Neural progenitor cell (in vitro differentiated cells): ENCODE data around the gene PTPRK.

Experiments used
- CTCF ChIP-seq: fragments of 200-600 bp; sonication (generic); IDR thresholded peaks from 2 replicates; pipeline ENCODE4 v1.5.1; 2017; ENCODE audit warnings: antibody characterized with exemption, mild to moderate bottlenecking
- EZH2 ChIP-seq: fragments of 200-600 bp; sonication (generic); IDR thresholded peaks from 2 replicates; pipeline ENCODE4 v1.6.1; 2017; ENCODE audit warnings: antibody characterized with exemption, mild to moderate bottlenecking, moderate library complexity
- EZH2phosphoT487 ChIP-seq: fragments of 200-600 bp; sonication (generic); IDR thresholded peaks from 2 replicates; pipeline ENCODE4 v1.6.1; 2017; ENCODE audit warnings: antibody characterized with exemption

- TF ChIP-seq CTCF (no peak), EZH2 (no peak), EZH2phosphoT487 (no peak)
These were observed 201.2 kb downstream of the PTPRK start for GRCh38 chr6:128319157-128319556.
